HuH-7 (cell line): Measurements from ENCODE around the gene LAMB3.

Source experiments
- DNase-seq: peaks from one replicate; pipeline ENCODE4 v3.0.0; 2011; ENCODE audit warnings: low spot score

Gene LAMB3

DNA sequence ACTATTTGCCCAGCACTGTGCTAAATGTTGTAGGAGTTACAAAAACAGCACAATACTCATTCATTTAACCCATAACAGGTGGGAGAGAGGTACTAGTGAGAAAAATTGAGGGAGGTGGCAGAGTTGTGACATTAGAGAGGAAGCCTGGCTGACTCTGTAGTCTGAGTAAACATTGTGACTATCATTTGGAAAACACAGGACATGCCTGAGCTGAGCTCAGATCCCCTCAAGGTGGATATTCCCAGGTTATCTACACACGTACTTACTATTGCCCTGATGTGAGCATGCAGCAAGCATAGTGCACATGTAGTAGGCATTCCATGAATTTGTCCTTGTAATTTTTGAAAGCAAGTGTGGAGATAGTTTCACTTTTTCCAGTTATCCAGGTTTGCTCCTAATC lies 57.8 kb downstream of the LAMB3 start:
- no peak for DNase-seq

DNA sequence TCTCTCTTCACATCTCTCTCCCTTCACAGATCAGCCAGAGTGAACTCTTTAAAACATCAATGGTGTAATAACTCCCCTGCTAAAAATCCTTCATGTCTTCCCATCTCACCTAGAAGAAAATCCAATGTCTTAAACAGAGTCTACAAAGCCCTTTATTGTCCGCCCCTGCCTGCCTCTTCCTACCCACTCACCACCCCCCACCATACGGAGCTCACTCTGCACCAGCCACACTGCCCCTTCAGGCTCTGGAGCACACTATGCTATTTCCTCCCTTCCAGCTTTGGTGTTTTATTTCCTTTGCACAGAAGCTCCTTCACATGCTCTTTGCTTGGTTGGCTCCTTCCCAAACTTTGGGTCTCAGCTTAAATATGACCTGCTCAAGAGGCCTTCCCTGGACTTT lies 58.5 kb downstream of the LAMB3 start:
- no peak for DNase-seq

DNA sequence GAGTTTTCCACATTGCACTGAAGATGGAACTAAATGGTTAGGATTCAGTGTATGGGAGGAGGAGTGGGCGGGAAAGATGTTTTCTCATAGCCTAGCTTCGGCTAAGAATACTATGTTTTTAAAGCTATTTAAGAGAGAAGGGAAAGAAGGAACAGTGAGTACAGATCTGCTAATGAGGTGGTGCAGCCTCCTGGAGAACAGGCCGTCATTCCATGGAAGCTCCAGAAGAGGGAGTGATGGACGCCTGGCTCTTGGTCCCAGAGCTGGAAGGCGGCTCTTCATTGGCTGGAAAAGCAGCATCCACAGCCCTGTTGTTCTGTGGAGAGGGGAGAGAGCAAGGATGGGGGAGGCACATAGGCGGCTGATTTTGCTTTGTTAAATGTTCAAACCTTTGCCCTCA lies 61.8 kb downstream of the LAMB3 start:
- peak; percentile 58 for DNase-seq

DNA sequence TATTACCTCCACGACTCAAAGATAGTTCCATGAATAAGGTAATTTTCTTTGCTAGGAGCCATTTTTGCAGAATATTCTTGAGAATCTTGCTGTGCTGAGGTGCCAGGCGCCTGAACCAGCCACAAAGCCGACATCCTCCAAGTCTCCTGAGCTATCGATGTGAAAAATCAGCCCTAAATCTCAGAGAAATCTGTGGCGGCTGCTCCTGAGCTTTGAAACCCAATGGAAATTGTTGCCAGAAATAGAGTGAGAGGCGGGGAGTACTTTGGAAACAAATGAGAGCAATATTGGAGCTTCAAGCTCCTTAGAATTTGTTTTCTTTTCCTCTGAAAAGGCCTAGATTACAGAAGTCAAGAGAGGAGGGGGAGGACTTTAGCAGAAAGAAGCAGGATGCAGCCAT lies 62.4 kb downstream of the LAMB3 start:
- DNase-seq, result no peak

DNA sequence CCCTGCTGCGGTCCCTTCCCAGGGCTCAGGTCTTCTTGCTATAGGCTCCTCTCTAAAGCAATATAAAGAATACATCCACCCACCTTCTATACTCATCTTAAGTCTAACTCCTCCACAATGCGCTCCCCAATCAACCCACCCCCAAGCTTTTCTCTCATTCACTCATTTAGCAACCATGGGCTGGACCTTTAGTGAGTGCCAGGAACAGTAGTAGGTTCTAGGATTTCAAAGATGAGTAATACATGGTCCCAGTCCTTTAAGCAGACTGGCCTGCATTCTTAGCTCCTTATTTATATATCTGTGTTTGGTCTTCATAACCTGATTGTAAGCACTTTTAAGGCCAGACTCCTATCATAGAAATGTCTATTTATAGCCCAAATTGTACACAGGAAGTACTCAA lies 62.8 kb downstream of the LAMB3 start:
- DNase-seq, result no peak

DNA sequence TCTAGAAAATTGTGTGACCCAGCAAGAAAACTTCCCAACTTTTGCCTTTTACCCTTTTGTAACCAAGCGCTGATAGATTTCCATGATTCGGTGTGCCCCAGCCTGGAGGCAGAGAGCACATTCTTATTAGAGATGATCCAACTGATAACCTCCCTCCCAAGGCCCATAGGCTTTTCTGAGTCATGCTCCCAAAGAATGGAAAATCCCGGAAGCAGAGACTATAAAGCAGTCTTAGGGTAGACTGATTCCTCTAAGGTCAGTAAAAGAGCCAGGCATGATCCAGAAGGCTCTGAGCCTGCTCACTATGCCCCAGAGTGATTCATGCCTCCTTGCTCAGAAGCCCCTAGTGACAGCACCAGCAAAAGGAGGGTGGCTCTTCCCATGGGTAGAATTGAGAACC lies 64.4 kb downstream of the LAMB3 start:
- no peak for DNase-seq

DNA sequence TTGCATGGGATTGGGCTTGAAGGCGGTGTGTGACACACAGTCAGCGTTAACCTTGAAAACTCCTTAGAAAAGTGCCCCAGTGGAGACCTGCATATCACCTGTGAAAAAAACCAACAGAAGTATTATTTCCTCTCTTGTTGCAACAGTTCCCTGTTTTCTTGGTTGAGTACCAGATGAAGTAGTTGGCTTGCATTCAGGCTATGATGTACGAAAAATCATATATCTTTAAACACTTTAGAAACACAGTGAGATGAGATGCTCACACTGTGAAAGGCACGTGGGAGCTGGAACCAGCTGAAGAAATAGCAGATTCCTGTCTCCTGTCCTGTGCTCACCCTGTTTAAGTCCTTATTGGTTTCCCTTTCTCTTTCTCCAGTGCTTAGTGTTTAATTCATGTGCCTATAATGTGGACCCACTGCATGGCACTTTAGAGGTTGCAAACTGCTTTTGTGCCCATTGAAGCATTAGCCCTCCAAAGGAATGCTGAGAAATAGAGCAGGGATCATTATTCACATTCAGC lies 65.9 kb downstream of the LAMB3 start:
- no peak for DNase-seq

DNA sequence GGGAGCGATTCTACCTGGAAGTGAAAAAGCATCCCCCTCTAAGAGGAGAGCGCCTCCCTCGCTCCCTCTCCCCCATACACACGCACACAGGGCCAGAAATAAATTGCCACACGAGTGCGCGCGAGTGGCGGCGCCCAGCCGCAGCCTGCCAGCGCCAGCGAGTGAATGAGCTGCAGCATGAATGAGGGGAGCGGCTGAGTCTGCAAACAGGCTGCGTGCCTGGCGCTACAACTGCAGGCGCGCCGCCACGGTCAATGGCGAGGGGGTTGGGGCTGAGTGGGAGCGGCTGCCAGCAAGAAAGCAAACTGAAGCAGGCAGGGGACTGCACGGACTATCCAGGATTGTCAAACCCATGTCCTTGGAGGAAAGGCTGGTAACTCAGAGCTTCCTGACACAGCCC lies 66.6 kb downstream of the LAMB3 start:
- DNase-seq, result no peak

DNA sequence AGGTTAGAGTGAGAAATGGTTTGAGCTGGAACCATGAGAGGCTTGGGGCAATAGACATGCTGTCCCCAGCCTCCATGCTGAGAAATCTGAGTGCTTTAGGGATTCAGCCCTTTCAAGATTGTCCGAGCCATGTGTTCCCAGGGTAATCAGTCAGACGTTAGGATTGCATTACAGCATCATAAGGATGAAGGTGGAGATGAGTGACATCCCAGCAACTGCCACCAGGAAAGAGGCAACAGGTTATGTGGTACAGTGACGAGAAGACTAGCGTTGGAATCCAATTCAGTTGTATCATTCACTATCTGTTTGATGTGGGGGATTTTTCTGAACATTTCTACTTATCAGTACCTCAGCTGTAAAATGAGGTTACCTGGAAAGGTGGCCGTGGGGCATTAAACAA lies 67.0 kb downstream of the LAMB3 start:
- no peak for DNase-seq

DNA sequence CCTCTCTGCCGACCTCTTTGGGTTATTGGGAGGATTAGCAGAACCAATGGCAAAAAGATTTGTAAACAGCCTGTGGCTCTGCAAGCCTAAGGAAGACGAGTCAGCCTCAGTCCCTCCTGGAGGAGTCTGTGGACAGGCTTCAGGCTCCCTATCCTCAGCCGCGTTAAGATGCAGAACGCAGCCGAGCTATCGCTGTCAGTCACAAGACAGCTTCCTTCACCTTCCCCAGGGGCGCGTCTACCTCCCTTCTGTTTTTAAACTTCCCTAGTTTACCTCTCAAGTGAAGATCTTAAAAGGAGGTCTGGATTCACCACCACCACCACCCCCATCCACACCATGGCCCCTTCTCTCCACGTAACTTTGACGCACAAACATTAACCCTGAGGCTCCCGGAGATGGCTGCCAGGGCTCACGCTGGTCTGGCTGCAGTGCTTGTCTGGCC lies 68.0 kb downstream of the LAMB3 start:
- DNase-seq, result no peak

DNA sequence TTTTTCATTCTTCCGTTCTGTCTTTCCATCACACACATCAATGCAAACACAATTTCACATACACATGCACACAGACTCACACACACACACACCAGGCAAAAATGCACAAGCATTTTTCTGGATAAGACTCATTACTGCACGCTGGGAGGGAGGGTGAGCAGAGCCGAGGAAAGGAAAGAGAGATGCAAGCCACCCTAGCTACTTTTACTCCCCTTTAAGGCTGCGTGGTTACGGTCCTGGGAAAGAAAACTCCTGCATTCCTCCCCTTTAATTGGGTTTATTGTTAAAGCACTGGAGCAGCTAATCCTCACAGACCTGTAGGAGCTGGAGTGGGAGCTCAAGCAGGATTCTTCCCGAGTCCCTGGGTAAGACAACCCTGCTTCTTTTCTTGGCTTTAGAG lies 68.8 kb downstream of the LAMB3 start, which contains the start of gene CAMK1G:
CAMK1G (plus strand) TSS at position 307 of the 400 bp plus-strand sequence. CDS start 11,270 bp downstream, outside the sequence.
- no peak for DNase-seq

DNA sequence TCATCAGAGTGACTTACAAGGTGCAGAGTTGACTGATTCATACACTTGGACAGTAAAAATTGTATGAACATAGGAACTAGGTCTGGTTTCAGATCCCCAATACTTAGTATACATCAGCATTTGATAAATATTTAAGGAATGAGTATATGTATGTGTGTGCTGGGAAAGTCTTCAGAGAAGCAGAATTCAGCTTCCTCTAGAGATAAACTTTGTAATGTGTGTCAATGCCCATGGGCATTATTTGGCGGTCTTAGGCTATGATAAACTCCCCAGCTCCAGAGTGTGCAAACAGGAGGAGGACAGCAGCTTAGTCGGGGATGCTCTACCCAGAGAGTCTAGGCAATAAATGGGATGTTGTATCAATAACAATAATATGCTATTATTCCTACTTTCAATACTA lies 71.6 kb downstream of the LAMB3 start:
- no peak for DNase-seq

DNA sequence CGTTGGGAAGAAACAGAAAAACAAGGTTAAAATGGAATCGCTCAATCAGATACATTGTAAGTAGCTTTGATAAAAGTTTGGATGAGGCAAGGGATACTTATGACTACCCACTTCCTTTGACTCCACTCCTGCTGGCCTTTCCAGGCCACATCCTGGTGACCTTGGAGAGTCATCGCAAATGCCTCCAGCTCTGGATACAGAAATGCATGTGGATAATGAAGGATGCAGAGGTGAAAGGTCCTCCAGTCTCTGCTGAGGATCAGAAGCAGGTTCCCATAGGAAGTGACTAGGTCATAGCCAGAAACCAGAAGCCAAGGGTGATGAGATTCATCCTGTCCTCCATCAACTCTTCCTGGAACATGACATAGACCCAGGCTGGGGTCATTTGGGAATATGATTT lies 74.9 kb downstream of the LAMB3 start:
- no peak for DNase-seq

DNA sequence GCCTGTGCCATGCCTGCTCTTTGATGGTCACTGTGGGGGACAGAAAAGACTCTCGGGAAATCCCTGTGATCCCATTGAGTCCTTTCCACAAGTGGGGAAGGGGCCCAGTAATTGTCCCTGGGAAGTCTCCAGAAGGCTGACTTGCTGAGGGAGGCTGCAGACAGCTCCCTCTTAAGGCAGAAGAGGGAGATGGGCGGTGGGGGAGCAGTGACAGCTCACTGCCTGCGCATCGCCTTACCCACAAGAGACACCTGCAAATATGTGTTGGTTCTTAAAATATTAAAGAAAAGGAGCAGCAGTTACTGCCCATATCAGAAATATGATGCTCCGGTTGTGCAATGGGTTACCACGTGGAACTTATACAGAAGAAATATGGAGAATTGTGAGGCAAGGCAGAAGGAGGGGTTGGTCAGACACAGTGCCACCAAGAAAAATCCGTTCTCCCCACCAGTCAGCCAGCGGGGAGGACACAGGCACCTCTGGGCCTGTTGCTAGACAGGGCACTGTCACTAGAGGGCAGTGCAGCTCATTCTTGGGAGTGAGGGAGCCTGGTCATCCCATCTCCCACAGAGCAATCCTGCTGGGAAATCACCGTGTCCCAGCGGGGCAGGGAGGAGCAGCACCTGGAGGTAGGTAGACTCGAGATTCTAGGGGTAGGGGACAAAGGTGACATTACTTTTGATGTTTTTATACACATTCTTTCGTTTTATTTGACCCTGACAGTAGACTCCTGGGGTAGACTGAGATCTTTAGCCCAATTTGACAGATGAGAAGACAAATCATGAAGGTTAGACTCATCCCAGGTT lies 75.6 kb downstream of the LAMB3 start:
- peak; percentile 82 for DNase-seq

DNA sequence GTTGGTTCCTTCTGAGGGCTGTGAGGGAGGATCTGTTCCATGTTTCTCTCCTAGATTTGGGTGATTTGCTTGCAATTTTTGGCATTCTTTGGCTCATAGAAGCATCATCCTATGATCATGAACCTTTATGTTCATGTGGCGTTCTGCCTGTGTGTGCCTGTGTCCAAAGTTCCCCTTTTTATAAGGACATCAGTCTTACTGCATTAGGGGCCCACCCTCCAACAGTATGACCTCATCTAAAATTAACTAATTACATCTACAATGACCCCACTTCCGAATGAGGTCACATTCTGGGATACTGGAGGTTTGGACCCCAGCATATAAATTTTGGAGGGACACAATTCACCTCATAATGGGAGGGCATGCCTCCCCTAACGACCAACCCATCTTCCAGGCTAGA lies 81.5 kb downstream of the LAMB3 start:
- DNase-seq, result no peak

DNA sequence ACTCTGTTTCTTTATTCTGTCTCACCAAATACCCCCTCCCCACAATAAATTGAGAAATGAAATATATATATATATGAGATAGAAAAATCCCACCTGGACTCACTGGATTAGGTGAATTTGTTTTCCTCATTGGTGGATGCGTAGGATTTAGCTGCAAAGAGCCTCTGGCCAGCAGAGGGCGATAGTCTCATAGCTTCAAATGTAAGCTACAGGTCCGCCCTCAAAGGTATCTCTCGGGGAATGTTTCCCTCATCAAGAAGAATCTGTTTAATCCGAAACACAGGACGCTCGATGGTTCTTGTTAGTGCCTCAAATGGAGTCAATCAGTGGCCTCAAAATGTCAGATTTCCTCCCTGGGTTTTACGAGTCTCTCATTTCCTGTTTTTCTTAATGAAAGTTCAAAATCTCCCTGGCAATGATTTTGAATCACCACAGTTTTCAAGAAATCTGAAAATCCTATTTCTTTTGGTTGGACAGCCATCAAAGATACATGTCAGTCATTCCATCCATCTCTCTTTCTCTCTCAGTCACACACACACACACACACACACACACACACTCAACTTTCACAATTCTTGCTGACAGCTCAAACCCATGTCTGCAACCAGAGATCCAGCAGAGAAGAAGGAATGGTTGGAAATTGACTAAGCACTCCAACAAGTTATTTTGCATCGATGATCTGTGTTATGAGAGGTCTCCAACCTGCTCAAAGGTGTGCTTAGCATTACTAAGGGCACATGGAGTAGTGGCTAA lies 82.6 kb downstream of the LAMB3 start:
- DNase-seq, result peak; percentile 32

DNA sequence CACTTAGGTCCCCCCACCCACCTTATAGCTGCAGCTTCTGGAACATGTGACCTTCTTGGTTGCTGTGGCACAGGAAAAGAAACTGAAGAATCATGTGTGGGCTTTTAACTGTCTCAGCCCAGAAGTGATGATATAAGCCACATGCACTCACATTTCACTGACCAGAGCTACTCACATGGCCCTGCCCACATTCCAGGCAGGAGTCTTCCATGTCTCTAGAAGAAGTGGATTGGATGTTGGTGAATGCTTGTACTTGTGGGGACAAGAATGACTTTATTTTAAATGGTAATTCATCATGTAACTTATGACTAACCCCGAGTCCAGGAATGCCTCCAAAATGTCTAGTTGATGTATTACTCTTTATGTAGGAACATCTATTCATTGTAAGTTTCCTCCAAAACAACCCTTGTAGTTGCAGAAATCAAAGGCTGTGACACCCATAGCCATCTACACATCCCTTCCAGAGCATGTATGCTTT lies 84.5 kb downstream of the LAMB3 start:
- DNase-seq, result no peak

DNA sequence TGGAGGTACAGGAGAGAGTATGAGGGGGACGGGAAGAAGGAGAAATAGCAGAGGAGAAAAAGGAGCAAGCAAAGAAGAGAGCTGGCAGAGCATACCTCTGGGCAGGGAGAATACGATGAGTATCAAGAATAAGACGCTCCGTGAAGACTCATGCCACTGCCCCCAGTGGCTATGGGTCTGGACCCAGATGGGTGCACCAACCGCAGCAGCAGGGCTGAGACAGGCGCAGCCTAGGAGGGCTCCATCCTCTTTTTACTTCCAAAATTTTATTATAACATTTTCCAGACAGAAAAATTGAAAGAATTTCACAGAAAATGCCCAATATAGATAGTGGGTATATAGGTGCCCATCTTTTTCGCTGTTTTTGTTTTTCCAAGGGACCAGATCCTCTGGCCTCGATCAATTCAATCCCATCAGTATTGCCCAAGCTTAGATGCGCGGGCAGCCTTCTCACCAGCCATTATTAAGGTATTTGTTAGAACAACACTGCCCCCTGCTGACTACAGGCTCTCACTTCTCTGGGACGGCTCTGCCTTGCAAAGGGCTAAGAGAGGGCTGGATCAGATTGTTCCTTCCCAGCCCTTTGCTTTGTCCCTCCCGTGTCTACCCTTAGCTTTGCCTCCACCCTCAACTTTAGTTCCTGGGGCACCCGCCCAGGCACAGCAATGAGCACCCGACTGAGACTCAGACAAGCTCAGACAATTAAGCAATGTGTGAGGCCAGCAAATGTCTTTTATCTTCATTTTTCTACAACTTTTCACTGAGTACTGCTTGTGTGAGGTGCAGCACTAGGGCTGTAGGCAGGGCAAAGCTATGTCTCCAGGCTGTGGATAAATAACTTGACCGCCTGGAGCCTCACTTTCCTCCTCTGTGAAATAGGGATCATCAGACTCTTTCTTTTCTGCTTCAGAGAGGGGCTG lies 86.2 kb downstream of the LAMB3 start:
- DNase-seq, result peak; percentile 52
